K562 (cell line): ENCODE results near the gene TMEM225B. TPM values are rescaled to one million over a fixed set of nuclear protein-coding genes. Genes with fewer than 3 reads are reported as not detected.

Experiments used
- CBX2 ChIP-seq: fragments of 200-600 bp; sonication (generic); IDR thresholded peaks from one replicate; pipeline ENCODE4 v1.6.1; 2012; ENCODE audit warnings: mild to moderate bottlenecking, low read length, inconsistent platforms; ENCODE audit not compliant: insufficient read depth, poor library complexity, severe bottlenecking
- DIDO1 ChIP-seq: fragments of 450-650 bp; IDR thresholded peaks from 2 replicates; pipeline ENCODE4 v1.6.1; 2016; ENCODE audit warnings: low read depth, missing biosample characterization, missing genetic modification characterization
- E2F6 ChIP-seq, 2 experiments: IDR thresholded peaks; 2 replicates each; pipeline ENCODE4 v1.6.1; 2011; ENCODE audit warnings: borderline replicate concordance in 1 of 2, control low read depth in 1 of 2, low read depth in 1 of 2, low read length in 1 of 2, mild to moderate bottlenecking in 1 of 2, mixed read lengths in 1 of 2, moderate library complexity in 1 of 2; ENCODE audit not compliant: insufficient read depth in 1 of 2, insufficient read length in 1 of 2, poor library complexity in 1 of 2, severe bottlenecking in 1 of 2; ENCODE audit errors: extremely low read depth in 1 of 2
- JUND ChIP-seq, 2 experiments: IDR thresholded peaks; 2 replicates in 1 of 2; 3 replicates in 1 of 2; pipeline ENCODE4 v1.6.1; 2011; ENCODE audit warnings: borderline replicate concordance in 2 of 2, low read depth in 2 of 2, low read length in 2 of 2, improper control_type of control experiment in 1 of 2, missing biosample characterization in 1 of 2, missing genetic modification characterization in 1 of 2, missing genetic modification reagents in 1 of 2
- NCOA1 ChIP-seq: fragments of 450-650 bp; IDR thresholded peaks from 2 replicates; pipeline ENCODE4 v1.6.1; 2016; ENCODE audit warnings: low read depth
- NR1H2 ChIP-seq: sonication (generic); formaldehyde crosslinking; IDR thresholded peaks from 2 replicates; pipeline ENCODE4 v1.4.0; 2020; ENCODE audit warnings: mild to moderate bottlenecking, missing genetic modification reagents
- PRMT5 ChIP-seq: sonication (generic); formaldehyde crosslinking; IDR thresholded peaks from 2 replicates; pipeline ENCODE4 v1.5.0; 2020; ENCODE audit warnings: missing genetic modification reagents
- SP2 ChIP-seq: IDR thresholded peaks from 2 replicates; pipeline ENCODE4 v1.6.1; 2011; ENCODE audit warnings: mild to moderate bottlenecking, low read depth, low read length, moderate library complexity; ENCODE audit not compliant: poor library complexity, severe bottlenecking; ENCODE audit errors: extremely low read depth
- SUPT5H ChIP-seq: fragments of 450-650 bp; IDR thresholded peaks from 2 replicates; pipeline ENCODE4 v1.6.1; 2016
- TEAD1 ChIP-seq, 2 experiments: fragments of 450-650 bp in 1 of 2; sonication (generic) in 1 of 2; formaldehyde crosslinking; IDR thresholded peaks; 2 replicates each; pipeline versions ENCODE4 v1.4.0 to v1.8.0; 2020 to 2022; ENCODE audit warnings: mild to moderate bottlenecking in 2 of 2, missing genetic modification reagents in 1 of 2
- THRAP3 ChIP-seq: fragments of 450-650 bp; IDR thresholded peaks from 2 replicates; pipeline ENCODE4 v1.6.1; 2016; ENCODE audit warnings: mild to moderate bottlenecking, inconsistent platforms, borderline replicate concordance
- U2AF2 ChIP-seq: fragments of 200-400 bp; formaldehyde crosslinking; optimal IDR thresholded peaks from 2 replicates; pipeline ENCODE3; 2017; ENCODE audit warnings: low read depth, mild to moderate bottlenecking, low read length
- VEZF1 ChIP-seq: fragments of 200-800 bp; sonication (Bioruptor generic); IDR thresholded peaks from 2 replicates; pipeline ENCODE4 v1.6.1; 2017; ENCODE audit warnings: missing genetic modification characterization, missing compliant biosample characterization
- ZBTB34 ChIP-seq: fragments of 250-450 bp; sonication (Bioruptor Pico); IDR thresholded peaks from 2 replicates; pipeline ENCODE4 v1.8.0; 2021; ENCODE audit warnings: mild to moderate bottlenecking, moderate library complexity
- ZFP30 ChIP-seq: fragments of 250-450 bp; sonication (Bioruptor Pico); IDR thresholded peaks from 2 replicates; pipeline ENCODE4 v1.8.0; 2022; ENCODE audit warnings: moderate library complexity, mild to moderate bottlenecking, inconsistent platforms, borderline replicate concordance
- ZNF324 ChIP-seq: fragments of 250-450 bp; sonication (Bioruptor Pico); IDR thresholded peaks from 2 replicates; pipeline ENCODE4 v1.4.0; 2020; ENCODE audit warnings: mild to moderate bottlenecking
- ZNF639 ChIP-seq, 2 experiments: fragments of 200-800 bp in 1 of 2; sonication (Bioruptor generic) in 1 of 2; sonication (generic) in 1 of 2; formaldehyde crosslinking in 1 of 2; IDR thresholded peaks in 1 of 2; conservative IDR thresholded peaks in 1 of 2; 2 replicates each; pipeline versions ENCODE4 v1.5.0 to v1.6.1; 2016 to 2020; ENCODE audit warnings: missing compliant biosample characterization in 1 of 2, missing genetic modification characterization in 1 of 2, missing genetic modification reagents in 1 of 2
- ZNF717 ChIP-seq: fragments of 250-450 bp; sonication (Bioruptor Pico); IDR thresholded peaks from 2 replicates; pipeline ENCODE4 v1.5.0; 2021
- ZNF79 ChIP-seq: fragments of 250-450 bp; sonication (Bioruptor Pico); IDR thresholded peaks from 2 replicates; pipeline ENCODE4 v1.4.0; 2020; ENCODE audit warnings: low read depth, mild to moderate bottlenecking, moderate library complexity
- polyA plus RNA-seq, 8 experiments: library from polyadenylated mRNA; depleted of rRNA in 4 of 8; stranded (reverse) in 5 of 8; unstranded in 3 of 8; fragments of >200 nt; fragmentation: Nextera tagmentation in 2 of 8; fragmentation: Illumina TruSeq in 1 of 8; extraction: Ambion mirVana in 2 of 8; extraction: Trizol in 1 of 8; gene quantifications; 2 replicates each; pipeline versions ENCODE4 v1.2.1 to v1.2.3, GENCODE V29; 2011 to 2014; ENCODE audit warnings: inconsistent platforms in 1 of 8, missing spikeins in 1 of 8
- total RNA-seq, 7 experiments: library from RNA; depleted of rRNA in 6 of 7; stranded (reverse); fragments of >200 nt in 6 of 7; fragmentation: Illumina TruSeq in 2 of 7; extraction: Trizol in 2 of 7; gene quantifications; 2 replicates each; pipeline versions ENCODE4 v1.2.1 to v1.2.3, GENCODE V29; 2011 to 2021; ENCODE audit warnings: low replicate concordance in 1 of 7

The TMEM225B gene
- total and polyA plus RNA-seq, 9 of the 15 experiments (the other 6 are each of a cell fraction or from before 2014, with no cell fraction given), result 0.08 to 0.73 (median 0.56) TPM

GRCh38 chr7:99558306-99559174 lies 39.5 kb upstream of the TMEM225B start, which contains the start of gene ZNF655 (continued):
- TF ChIP-seq NR1H2 (CRISPR knock-in tag), result peak; percentile 83; the same call in 1 of the 2 replicates
- peak; percentile 96 for TF ChIP-seq SUPT5H
- TF ChIP-seq JUND (IDR thresholded peaks at IDR 0.05; ENCODE audit: borderline replicate concordance, low read depth, low read length), result peak; percentile 67
- TF ChIP-seq JUND (tag; IDR thresholded peaks at IDR 0.05; ENCODE audit: borderline replicate concordance, low read depth, low read length), result no peak; the same call in 2 of the 3 replicates
- no peak for TF ChIP-seq ZFP30 (CRISPR knock-in tag)
- TF ChIP-seq SP2, result peak; percentile 12
- no peak for TF ChIP-seq ZNF717 (CRISPR knock-in tag)
- no peak for TF ChIP-seq ZNF79 (CRISPR knock-in tag)
- TF ChIP-seq PRMT5 (CRISPR knock-in tag), result no peak
- TF ChIP-seq E2F6 (IDR thresholded peaks at IDR 0.05; ENCODE audit: borderline replicate concordance in 1 of 2, extremely low read depth in 1 of 2, insufficient read depth in 1 of 2, insufficient read length in 1 of 2, low read depth in 1 of 2, low read length in 1 of 2, poor library complexity in 1 of 2, severe bottlenecking in 1 of 2), result peak; percentile 48 to 57
- TF ChIP-seq ZNF324 (CRISPR knock-in tag), result no peak
- TF ChIP-seq TEAD1 (CRISPR knock-in tag; IDR thresholded peaks at IDR 0.05), result peak; percentile 15 to 70; a peak in 3 of 4 replicates
- no peak for TF ChIP-seq THRAP3
- TF ChIP-seq ZNF639 (CRISPR knock-in tag; conservative IDR thresholded peaks at IDR 0.05 in 1 of 2, IDR thresholded peaks at IDR 0.05 in 1 of 2), result peak in 1 of 2 experiments; percentile 92; a peak in 2 of 4 replicates
- TF ChIP-seq U2AF2, result no peak
- TF ChIP-seq DIDO1, result peak; percentile 13; the same call in 1 of the 2 replicates
- TF ChIP-seq NCOA1, result peak; percentile 45; the same call in 1 of the 2 replicates
- TF ChIP-seq ZBTB34 (CRISPR knock-in tag), result no peak
- TF ChIP-seq VEZF1 (CRISPR knock-in tag), result peak; percentile 100
- TF ChIP-seq CBX2, result no peak
